Hippocampal formation (tissue), 2 donors: ENCODE data around the gene ACSL3.
A peak's percentile ranks its signal among the peaks of the same experiment; 100 is the strongest.
"Not testable (repeated sequence)": the region's sequence is repeated elsewhere in the genome, so short reads cannot be mapped to it uniquely, and the experiment has no call there.

Source experiments
- DNase-seq, 2 donors: peaks; one replicate each; lab custom pipeline; 2025; lab: John Stamatoyannopoulos, UW

ACSL3 gene

DNA sequence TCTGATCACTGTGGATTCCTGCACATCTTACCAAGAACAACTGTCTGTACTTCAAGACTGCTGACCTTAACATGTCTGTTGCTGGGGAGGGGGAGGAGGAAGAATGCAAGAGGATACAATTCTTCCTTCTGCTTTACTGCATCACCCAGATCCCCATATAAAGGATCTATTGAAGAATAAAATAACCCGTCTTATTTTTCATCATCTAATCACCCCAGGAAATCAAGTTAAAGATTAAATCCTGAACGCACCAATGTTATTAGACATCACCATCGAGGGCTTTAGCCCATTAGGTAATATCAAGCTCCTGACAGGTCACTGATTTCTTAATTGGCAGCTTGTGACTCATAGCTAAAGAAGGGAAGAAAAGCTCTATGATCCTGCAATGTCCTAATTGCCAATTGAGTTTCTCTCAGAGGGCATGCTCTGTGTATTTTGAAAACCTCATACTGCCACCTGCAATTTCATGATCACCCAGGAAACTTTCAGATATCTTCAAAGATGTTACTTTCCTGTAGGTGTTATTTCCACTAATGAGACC lies 115.8 kb downstream of the ACSL3 start:
- DNase-seq, result no peak

- DNase-seq, result no peak
These were observed 116.3 kb downstream of the ACSL3 start for GRCh38 chr2:222977121-222977520.

GRCh38 chr2:222978850-222979249 lies 118.0 kb downstream of the ACSL3 start:
- no peak for DNase-seq

- no peak for DNase-seq
These were observed 118.6 kb downstream of the ACSL3 start for GRCh38 chr2:222979484-222979883.

DNA sequence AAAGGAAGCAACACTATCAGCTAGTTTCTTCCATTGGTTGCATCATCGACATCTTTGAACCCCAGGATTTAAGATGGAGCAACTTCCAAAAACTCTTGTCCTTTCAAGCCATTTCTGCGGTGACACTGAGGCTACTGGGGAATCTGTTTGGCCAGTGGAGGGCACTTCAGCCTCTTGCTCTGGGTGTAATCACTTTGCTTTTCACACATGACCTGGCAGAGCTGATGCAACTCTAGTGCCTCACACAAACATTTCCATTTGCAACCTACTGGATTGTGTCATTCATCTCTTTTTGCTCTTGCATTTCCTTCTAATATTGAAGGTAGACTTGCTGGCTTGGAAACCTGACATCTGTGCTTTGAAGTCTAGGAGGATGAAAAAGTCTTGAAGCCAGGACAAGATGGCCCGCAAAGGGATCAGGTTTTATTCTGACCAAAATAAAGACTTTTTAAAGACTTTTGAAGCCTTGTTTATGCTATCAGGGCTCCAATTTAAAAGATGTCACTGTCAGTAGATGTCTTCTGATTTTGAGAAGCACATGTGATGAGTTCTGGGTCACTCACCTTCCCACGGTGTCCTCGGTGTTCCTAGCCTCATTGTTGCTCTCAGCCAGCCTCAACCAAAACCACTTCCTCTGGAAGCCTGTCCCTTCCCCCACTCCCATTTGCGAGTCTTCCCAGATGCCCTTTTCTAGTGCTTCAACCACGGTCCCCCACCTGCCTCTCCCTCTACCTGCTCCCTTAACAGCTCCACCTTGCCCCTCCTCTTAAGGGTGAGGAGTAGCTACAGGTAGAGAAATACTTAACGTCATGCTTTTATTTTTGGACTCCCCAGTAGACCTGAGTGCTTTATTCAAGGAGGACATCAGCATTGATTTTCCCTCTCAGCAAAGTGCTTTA lies 121.4 kb downstream of the ACSL3 start:
- DNase-seq, result peak; percentile 51 to 64

DNA sequence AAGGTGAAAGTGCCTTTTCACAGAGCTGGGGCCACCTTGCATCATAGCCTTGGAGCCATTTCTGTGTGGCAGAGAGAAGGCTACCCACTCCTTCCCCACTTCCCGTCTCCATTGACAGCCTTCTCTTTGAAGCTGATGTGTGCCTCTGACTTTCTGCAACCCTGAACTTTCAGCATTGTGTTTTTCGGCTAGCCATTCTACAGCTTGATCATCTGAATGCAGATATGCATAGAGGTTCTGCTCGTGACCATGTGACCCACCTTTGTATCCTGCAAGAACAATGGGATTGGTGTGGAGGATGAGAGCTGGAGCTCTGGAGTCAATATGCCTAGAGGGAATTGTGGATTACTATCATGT lies 122.1 kb downstream of the ACSL3 start:
- no peak for DNase-seq

DNA sequence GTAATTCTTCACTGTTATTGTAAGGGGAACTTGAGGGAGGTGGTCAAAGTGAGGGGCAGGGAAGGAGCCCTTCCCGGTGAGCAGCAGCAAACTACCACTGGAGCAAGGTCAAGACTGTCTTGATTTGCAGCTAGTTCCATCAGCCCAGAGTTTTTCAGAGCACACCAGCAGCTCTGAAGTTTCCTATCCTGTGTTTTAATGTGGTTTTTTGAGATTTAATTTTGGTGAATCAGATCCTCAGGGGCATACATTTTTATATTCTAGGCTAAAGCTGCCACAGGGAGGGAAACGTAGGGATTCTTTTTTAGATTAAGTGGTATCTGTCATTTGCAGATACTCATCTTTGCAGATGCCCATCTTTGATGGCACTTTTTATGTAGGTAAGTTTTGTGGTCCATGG lies 124.1 kb downstream of the ACSL3 start:
- DNase-seq, result no peak

- DNase-seq, result no peak
These were observed 128.6 kb downstream of the ACSL3 start for GRCh38 chr2:222989431-222989830.

- not testable (repeated sequence) for DNase-seq
These were observed 129.4 kb downstream of the ACSL3 start for GRCh38 chr2:222990206-222990605.

GRCh38 chr2:222992137-222992536 lies 131.3 kb downstream of the ACSL3 start:
- no peak for DNase-seq
